ENCODE measurements around the gene POM121.
"Not testable (repeated sequence)": the region's sequence is repeated elsewhere in the genome, so short reads cannot be mapped to it uniquely, and the experiment has no call there.

DNA sequence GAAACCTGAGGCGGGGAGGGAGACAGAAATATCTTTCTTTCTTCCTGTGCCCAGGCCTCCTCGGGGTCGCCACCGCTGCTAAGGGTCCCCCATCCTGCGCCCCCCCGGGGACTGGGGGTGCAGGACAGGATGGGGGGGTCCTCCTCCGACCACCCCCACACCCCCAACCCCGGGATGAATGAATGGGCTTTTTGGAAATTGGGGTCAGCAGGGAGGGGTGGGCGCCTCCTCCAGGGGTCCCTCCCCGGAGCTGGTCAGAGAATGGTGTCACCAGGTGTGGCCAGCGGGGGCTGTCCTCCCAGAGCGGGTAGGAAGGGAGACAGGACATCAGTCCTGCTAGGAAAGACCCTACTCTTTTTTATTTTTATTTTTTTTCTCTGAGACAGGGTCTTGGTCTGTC is 51.5 kb downstream of the POM121 start:
- not testable (repeated sequence) for TF ChIP-seq EZH2 (IDR thresholded peaks at IDR 0.05; ENCODE audit: low read length)
- TF ChIP-seq, protein P1, sequence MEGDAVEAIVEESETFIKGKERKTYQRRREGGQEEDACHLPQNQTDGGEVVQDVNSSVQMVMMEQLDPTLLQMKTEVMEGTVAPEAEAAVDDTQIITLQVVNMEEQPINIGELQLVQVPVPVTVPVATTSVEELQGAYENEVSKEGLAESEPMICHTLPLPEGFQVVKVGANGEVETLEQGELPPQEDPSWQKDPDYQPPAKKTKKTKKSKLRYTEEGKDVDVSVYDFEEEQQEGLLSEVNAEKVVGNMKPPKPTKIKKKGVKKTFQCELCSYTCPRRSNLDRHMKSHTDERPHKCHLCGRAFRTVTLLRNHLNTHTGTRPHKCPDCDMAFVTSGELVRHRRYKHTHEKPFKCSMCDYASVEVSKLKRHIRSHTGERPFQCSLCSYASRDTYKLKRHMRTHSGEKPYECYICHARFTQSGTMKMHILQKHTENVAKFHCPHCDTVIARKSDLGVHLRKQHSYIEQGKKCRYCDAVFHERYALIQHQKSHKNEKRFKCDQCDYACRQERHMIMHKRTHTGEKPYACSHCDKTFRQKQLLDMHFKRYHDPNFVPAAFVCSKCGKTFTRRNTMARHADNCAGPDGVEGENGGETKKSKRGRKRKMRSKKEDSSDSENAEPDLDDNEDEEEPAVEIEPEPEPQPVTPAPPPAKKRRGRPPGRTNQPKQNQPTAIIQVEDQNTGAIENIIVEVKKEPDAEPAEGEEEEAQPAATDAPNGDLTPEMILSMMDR (optimal IDR thresholded peaks at IDR 0.05 in 1 of 3, IDR thresholded peaks at IDR 0.05 in 1 of 3, conservative IDR thresholded peaks at IDR 0.05 in 1 of 3; ENCODE audit: extremely low read depth in 1 of 3, insufficient read depth in 2 of 3, low read length in 3 of 3): not testable (repeated sequence)
